Smooth muscle cell (in vitro differentiated cells): Measurements from ENCODE around the gene MBNL1. TPM values are rescaled to one million over a fixed set of nuclear protein-coding genes. Genes with fewer than 3 reads are reported as not detected.

Source experiments
- DNase-seq: peaks from one replicate; lab custom pipeline; 2025; ENCODE audit not compliant: unreplicated experiment; lab: John Stamatoyannopoulos, UW
- H2AFZ ChIP-seq: fragments of 200-600 bp; sonication (generic); 2 replicates; pipeline ENCODE4 v1.6.0; 2016; ENCODE audit warnings: antibody characterized with exemption, low read depth, mild to moderate bottlenecking
- H3F3A ChIP-seq: fragments of 200-600 bp; sonication (generic); 2 replicates; pipeline ENCODE4 v1.6.0; 2017; ENCODE audit warnings: antibody characterized with exemption, low read depth
- H3K27ac ChIP-seq: fragments of 200-600 bp; sonication (generic); 2 replicates; pipeline ENCODE4 v1.5.1; 2016; ENCODE audit warnings: low read depth, mild to moderate bottlenecking
- H3K27me3 ChIP-seq: fragments of 200-600 bp; sonication (generic); 2 replicates; pipeline ENCODE4 v1.6.1; 2016; ENCODE audit warnings: low read depth, mild to moderate bottlenecking
- H3K36me3 ChIP-seq: fragments of 200-600 bp; sonication (generic); 2 replicates; pipeline ENCODE4 v1.5.1; 2016; ENCODE audit warnings: low read depth
- H3K4me1 ChIP-seq: fragments of 200-600 bp; sonication (generic); 2 replicates; pipeline ENCODE4 v1.5.1; 2016; ENCODE audit warnings: low read depth
- H3K4me2 ChIP-seq: fragments of 200-600 bp; sonication (generic); 2 replicates; pipeline ENCODE4 v1.6.0; 2016; ENCODE audit warnings: mild to moderate bottlenecking
- H3K4me3 ChIP-seq: fragments of 200-600 bp; sonication (generic); 2 replicates; pipeline ENCODE4 v1.5.1; 2016; ENCODE audit warnings: mild to moderate bottlenecking
- H3K79me2 ChIP-seq: fragments of 200-600 bp; sonication (generic); 2 replicates; pipeline ENCODE4 v1.6.0; 2016; ENCODE audit warnings: low read depth, mild to moderate bottlenecking
- H3K9ac ChIP-seq: fragments of 200-600 bp; sonication (generic); 2 replicates; pipeline ENCODE4 v1.6.0; 2016; ENCODE audit warnings: low read depth
- H3K9me3 ChIP-seq: fragments of 200-600 bp; sonication (generic); replicated peaks from 2 replicates; pipeline ENCODE4 v1.5.1; 2016; ENCODE audit warnings: low read depth
- H4K20me1 ChIP-seq: fragments of 200-600 bp; sonication (generic); 2 replicates; pipeline ENCODE4 v1.6.0; 2016; ENCODE audit warnings: low read depth
- WGBS: methylation state at CpG from one replicate; pipeline ENCODE4 v1.1.7; 2016; ENCODE audit warnings: low lambda C conversion rate; 5-methylcytosine and 5-hydroxymethylcytosine counted together
- polyA plus RNA-seq: library from polyadenylated mRNA; unstranded; fragments of >200 nt; fragmentation: Nextera tagmentation; extraction: Ambion mirVana; gene quantifications from 2 replicates; pipeline ENCODE4 v1.2.1, GENCODE V29; 2016
- total RNA-seq: library from RNA; depleted of rRNA; stranded (reverse); fragments of >200 nt; gene quantifications from 2 replicates; pipeline ENCODE4 v1.2.3, GENCODE V29; 2014
- TF ChIP-seq, protein P1 (sequence below): fragments of 200-600 bp; sonication (generic); IDR thresholded peaks from 2 replicates; pipeline ENCODE4 v1.5.1; 2017; ENCODE audit warnings: borderline replicate concordance, mild to moderate bottlenecking, antibody characterized with exemption; ENCODE audit not compliant: insufficient read depth, poor library complexity, severe bottlenecking

Gene MBNL1
- total and polyA plus RNA-seq, 2 experiments from 2014 or later = 19.5 to 128 TPM

DNA sequence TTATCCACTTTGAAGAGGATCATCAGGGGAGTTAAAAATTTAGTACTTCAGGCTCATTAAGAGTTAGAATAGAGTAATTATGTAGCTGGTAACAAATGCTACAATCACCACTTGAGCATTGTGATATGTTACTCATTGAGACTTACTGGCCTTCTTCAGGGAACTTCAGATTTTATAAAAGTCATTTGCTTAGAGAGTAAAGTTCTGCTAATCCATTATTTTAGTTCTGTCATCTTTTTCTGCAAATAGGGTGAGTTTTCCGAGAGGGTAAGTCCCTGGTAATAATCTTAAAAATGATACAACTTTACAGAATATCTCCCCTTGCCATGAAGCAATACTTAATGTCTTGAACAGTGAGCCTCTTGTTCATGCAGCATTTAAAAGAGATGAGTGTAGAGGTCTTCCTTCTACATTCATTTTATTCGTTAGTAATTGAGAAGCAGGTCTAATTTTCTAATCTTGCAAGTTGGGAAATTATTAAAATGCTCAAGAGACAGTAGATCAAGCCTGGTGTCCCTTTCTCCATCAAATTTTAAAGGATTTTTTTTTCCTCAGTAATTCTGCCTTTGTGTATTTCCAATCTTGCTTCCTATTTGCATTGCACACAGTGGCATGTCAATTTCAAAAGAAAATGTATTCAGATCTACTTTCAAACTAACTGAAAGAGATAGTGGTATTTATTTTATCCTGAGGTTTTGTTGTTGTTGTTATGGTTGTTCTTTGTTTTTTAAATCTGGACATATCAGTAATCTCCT lies 52.6 kb downstream of the MBNL1 start:
- H3K4me2 ChIP-seq = no peak overlapping the region

DNA sequence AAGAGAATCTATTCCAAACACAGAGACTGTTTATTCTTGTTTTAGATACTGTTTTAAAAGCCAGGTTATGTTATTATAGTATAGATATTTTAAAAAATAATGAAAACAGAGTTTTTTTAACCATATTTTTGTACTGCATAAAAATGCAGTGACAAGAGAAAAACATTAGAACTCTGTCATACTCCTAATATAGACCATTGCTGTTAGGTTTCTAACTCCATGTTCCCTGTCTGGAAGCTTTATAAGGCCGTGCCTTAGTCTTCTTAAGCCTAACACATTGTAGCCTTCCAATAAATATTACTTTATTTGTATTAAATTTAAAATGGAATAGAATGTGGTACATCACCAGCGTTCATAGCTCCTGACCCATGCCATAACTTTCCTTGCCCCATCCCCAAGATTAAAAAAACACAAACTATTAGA lies 53.2 kb downstream of the MBNL1 start:
- no peaks in the 10 kb centered on the region for H3F3A ChIP-seq
- peaks cover 83% of the 10 kb centered on the region for H3K79me2 ChIP-seq
- no peak for DNase-seq
- no peak overlapping the region for H3K27ac ChIP-seq
- H3K27me3 ChIP-seq = no peaks in the 10 kb centered on the region
- peaks cover 7% of the 10 kb centered on the region for H3K4me1 ChIP-seq
- no peak overlapping the region for H3K4me2 ChIP-seq
- H3K4me3 ChIP-seq = no peak overlapping the region
- H3K36me3 ChIP-seq = no peaks in the 10 kb centered on the region
- TF ChIP-seq, protein P1, sequence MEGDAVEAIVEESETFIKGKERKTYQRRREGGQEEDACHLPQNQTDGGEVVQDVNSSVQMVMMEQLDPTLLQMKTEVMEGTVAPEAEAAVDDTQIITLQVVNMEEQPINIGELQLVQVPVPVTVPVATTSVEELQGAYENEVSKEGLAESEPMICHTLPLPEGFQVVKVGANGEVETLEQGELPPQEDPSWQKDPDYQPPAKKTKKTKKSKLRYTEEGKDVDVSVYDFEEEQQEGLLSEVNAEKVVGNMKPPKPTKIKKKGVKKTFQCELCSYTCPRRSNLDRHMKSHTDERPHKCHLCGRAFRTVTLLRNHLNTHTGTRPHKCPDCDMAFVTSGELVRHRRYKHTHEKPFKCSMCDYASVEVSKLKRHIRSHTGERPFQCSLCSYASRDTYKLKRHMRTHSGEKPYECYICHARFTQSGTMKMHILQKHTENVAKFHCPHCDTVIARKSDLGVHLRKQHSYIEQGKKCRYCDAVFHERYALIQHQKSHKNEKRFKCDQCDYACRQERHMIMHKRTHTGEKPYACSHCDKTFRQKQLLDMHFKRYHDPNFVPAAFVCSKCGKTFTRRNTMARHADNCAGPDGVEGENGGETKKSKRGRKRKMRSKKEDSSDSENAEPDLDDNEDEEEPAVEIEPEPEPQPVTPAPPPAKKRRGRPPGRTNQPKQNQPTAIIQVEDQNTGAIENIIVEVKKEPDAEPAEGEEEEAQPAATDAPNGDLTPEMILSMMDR = no peak
- H4K20me1 ChIP-seq = peaks cover 56% of the 10 kb centered on the region
- H2AFZ ChIP-seq = no peak overlapping the region
- H3K9me3 ChIP-seq = no peaks in the 10 kb centered on the region
- 90% methylated on average over 2 of the region's 2 CpGs for WGBS
- no peak overlapping the region for H3K9ac ChIP-seq

More for the DNA sequence above, 52.6 kb downstream of the MBNL1 start:
- Histone ChIP-seq H2AFZ (no peak overlapping the region), H3K4me1 (peaks cover 7% of the 10 kb centered on the region), H3K4me3 (no peak overlapping the region), H3K9ac (no peak overlapping the region), H3F3A (no peaks in the 10 kb centered on the region), H3K27me3 (no peaks in the 10 kb centered on the region), H3K79me2 (peaks cover 85% of the 10 kb centered on the region), H3K9me3 (no peaks in the 10 kb centered on the region), H4K20me1 (peaks cover 60% of the 10 kb centered on the region), H3K27ac (peak overlapping the region; percentile 8), H3K36me3 (no peaks in the 10 kb centered on the region)
- TF ChIP-seq, protein P1 = no peak
- WGBS = 88% methylated on average over 2 of the region's 2 CpGs
- no peak for DNase-seq

DNA sequence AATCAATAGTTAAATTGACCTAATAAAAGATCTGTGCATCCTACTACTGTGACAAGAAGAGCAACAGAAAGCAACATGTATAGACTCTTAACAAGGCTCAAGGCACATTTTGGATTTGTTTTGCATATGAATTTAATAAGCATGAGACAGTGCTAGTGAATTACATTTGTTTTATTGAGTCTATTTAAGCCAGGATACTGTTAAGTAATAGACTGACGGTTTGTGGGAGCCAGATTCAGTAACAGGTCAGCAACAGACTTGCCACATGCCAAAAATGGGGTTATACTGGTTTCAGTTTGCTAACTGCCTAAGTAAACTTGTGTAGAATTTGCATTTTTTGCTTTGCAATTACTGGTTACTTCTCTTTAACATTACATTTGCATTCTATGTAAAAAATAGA lies 54.0 kb downstream of the MBNL1 start:
- Histone ChIP-seq H3F3A (no peaks in the 10 kb centered on the region), H3K36me3 (no peaks in the 10 kb centered on the region), H3K9me3 (no peaks in the 10 kb centered on the region), H3K79me2 (peaks cover 88% of the 10 kb centered on the region), H3K4me3 (no peak overlapping the region), H2AFZ (no peak overlapping the region), H3K27me3 (no peaks in the 10 kb centered on the region), H3K4me1 (peaks cover 7% of the 10 kb centered on the region), H3K4me2 (no peak overlapping the region), H3K9ac (no peak overlapping the region), H3K27ac (no peak overlapping the region), H4K20me1 (peaks cover 54% of the 10 kb centered on the region)
- 60% methylated on average over 1 of the region's 1 CpG for WGBS
- TF ChIP-seq, protein P1 = no peak
- no peak for DNase-seq

DNA sequence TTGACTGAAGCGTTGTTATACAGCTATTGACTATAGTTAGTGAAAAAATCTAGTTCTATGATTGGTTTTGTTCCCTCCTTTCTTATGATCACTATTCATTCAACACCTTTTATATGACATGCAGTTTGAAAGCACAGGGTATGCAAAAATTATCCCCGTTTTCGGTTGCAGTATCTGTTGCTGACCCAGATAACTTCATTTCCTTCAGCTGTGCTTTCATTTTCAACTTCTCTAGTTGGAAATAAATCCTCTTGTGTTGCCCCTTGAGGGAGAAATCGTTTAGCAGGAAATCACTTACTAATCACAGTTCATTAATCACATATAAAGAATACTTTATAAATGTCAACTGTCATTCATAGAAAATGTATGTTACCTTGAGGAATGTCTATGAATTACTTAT lies 55.1 kb downstream of the MBNL1 start:
- Histone ChIP-seq H3K27me3 (no peaks in the 10 kb centered on the region), H3K36me3 (no peaks in the 10 kb centered on the region), H2AFZ (no peak overlapping the region), H3K79me2 (peaks cover 92% of the 10 kb centered on the region), H3K9me3 (no peaks in the 10 kb centered on the region), H4K20me1 (peaks cover 44% of the 10 kb centered on the region), H3K4me3 (no peak overlapping the region), H3K4me1 (peaks cover 7% of the 10 kb centered on the region), H3F3A (peaks cover 6% of the 10 kb centered on the region), H3K4me2 (no peak overlapping the region), H3K9ac (no peak overlapping the region), H3K27ac (no peak overlapping the region)
- TF ChIP-seq, protein P1 = no peak
- DNase-seq = no peak
- WGBS = 97% methylated on average over 4 of the region's 4 CpGs
